OCI-LY1 (cell line): ENCODE measurements around the gene GALNT7.

Experiments
- EZH2 ChIP-seq: fragments of 200-600 bp; sonication (generic), shearing (Covaris generic); IDR thresholded peaks from 2 replicates; pipeline ENCODE4 v1.8.0; 2017; ENCODE audit warnings: borderline replicate concordance, mixed run types, mild to moderate bottlenecking, antibody characterized with exemption, low read length, moderate library complexity, mixed read lengths
- TF ChIP-seq, protein P1 (sequence below): fragments of 200-600 bp; sonication (generic), shearing (Covaris generic); IDR thresholded peaks from 2 replicates; pipeline ENCODE4 v1.5.1; 2017; ENCODE audit warnings: mild to moderate bottlenecking, antibody characterized with exemption, low read length, moderate library complexity, mixed read lengths

DNA sequence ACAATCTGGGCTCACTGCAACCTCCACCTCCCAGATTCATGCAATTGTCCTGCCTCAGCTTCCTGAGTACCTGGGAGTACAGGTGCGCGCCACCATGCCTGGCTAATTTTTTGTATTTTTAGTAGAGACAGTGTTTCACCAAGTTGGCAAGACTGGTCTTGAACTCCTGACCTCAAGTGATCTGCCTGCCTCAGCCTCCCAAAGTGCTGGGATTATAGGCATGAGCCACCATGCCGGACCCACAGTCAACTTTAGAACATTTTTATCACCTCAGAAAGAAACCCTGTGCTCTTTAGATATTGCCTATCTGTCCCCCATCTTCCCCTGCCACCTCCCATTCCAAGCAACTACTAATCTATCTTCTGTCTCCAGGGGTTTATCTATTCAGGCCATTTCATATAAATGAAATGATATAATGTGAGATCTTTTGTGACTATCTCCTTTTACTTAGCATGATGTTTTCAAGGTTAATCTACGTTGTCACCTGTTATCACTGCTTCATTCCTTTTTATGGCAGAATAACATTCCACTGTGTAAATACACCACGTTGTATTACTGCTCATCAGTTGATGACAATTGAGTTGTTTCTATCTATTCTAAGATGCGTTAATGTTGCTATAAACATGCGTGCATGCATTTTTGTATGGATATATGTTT, 44.3 kb upstream of the GALNT7 start:
- TF ChIP-seq, protein P1, sequence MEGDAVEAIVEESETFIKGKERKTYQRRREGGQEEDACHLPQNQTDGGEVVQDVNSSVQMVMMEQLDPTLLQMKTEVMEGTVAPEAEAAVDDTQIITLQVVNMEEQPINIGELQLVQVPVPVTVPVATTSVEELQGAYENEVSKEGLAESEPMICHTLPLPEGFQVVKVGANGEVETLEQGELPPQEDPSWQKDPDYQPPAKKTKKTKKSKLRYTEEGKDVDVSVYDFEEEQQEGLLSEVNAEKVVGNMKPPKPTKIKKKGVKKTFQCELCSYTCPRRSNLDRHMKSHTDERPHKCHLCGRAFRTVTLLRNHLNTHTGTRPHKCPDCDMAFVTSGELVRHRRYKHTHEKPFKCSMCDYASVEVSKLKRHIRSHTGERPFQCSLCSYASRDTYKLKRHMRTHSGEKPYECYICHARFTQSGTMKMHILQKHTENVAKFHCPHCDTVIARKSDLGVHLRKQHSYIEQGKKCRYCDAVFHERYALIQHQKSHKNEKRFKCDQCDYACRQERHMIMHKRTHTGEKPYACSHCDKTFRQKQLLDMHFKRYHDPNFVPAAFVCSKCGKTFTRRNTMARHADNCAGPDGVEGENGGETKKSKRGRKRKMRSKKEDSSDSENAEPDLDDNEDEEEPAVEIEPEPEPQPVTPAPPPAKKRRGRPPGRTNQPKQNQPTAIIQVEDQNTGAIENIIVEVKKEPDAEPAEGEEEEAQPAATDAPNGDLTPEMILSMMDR: no peak
- TF ChIP-seq EZH2: no peak
